Hematopoietic multipotent progenitor cell treated with erythropoietin and hydrocortisone succinate and interleukin-3 and kit ligand, for 4 days (in vitro differentiated cells): ENCODE data around the gene SLC24A3.
A peak's percentile ranks its signal among the peaks of the same experiment; 100 is the strongest.

Experiments used
- DNase-seq: peaks from one replicate; pipeline ENCODE4 v3.0.0-alpha.2; 2015

Gene SLC24A3

GRCh38 chr20:19212469-19212815 is at the start of gene SLC24A3:
Gene SLC24A3, plus strand, starts transcription at chr20:19212642.
- DNase-seq, result peak; percentile 80

DNA sequence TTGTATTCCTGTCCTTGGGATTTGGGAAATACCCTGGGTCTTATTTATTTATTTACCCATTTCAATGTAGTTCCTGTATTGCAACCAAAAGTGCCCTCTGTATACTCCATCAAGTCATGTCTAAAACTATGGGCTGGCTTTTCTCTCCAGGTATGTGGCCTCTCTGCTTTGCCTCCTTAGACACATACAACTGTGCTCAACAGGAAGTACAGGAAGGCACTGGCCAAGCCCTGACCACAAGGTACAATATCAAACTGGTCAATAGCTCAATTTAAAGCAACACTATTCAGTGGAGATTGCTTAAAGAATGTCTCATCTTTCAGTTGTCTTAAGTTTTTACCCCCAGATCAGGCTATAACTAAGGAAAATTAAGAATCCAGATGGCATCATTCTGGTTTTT is 42.3 kb upstream of the SLC24A3 start:
- no peak for DNase-seq

DNA sequence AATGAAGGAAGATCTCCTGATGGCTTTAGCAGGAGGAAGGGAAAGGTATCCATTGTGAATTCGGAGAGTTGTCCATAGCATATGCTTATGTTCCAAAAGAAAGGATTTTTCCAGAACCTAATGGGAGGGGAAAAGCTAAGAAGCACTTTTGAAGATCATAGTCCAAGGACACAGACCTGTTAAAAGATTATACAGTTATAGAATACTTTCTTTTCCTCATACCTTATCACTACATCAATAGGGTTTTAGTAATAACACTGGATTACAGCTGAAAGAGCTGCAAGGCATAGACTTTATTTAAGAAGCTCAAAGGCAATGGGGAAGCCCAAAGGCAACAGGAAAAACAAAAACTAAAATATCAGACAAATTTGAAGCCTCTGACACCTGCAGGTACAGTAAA is 39.8 kb upstream of the SLC24A3 start:
- no peak for DNase-seq

DNA sequence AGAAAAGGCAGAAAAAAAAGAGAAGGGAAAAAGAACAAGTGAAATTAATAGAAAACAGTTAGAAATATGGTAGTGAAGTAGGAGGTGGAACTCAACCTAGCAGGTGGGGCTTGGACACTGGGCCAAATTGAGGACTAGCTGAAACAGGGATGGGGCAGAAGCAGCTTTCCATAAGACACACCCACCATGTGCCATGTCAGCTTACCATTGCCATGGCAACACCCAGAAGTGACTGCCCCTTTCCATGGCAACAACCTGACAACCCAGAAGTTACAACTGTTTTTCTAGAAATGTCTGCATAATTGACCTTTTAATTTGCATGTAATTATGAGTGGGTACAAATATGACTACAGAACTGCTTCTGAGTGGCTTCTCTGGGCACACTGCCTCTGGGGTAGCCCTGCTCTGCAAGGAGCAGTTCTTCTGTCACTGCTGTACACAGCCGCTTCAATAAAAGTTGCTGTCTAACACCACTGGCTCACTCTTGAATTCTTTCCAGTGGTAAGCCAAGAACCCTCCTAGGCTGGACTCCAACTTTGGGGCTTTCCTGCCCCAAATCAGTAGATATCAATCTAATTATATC is 35.9 kb upstream of the SLC24A3 start:
- no peak for DNase-seq

GRCh38 chr20:19181552-19181951 is 30.9 kb upstream of the SLC24A3 start:
- no peak for DNase-seq

DNA sequence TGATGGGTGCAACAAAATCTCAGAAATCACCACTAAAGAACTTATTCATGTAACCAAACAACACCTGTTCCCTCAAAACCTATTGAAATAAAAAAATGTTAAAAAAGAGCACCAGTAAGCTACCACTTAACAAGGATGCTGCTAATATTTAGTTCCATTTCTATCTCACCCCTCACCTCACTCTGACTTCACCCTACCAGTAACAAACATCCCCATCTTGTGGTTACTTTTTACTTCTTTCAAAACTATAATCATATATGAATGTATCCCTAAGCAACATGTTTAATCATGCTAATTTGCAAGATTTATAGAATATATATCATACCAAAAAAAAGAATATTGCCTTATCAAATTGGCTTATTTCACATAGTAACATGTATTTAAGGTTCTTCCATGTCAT is 27.4 kb upstream of the SLC24A3 start:
- DNase-seq, result peak; percentile 10

GRCh38 chr20:19193349-19193748 is 19.1 kb upstream of the SLC24A3 start:
- DNase-seq, result no peak

DNA sequence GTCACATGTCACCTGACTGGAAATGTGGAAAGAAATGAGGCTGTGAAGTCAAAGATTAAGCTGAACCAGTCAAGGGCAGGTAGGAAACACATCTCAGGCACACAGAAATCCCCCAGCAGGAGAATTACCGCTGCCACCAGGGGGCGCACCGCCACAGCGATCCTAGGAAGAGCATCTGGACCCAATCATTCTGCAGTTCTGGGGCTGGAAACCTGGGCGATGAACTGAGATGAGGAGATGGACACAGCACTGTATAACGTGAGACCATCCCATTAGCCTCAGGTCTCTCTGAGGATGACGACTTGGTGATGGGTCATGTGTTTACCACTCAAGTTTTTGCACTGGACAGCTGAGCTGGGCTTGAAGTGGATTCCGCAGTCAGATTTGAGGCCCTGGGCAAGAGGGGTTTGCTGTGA is 6.5 kb upstream of the SLC24A3 start:
- peak; percentile 83 for DNase-seq

DNA sequence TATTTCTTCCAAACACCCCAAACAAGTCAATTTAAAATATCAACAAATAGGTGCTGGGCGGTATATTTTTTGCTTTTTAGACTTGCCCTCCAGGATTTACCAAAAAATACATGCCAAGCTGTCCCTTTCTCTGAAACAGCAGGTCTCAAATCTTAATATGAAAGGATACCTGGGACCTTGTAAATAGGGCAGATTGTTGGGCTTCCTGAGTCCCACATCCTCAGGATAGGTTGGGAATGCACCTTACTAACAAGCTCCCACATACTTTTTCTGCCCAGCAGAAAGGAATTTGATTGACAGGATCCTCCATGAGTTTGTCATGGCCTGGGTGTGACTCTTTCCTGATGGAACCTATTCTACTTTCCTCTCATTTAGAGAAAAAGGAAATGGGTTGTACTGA is 4.9 kb upstream of the SLC24A3 start:
- DNase-seq, result no peak

DNA sequence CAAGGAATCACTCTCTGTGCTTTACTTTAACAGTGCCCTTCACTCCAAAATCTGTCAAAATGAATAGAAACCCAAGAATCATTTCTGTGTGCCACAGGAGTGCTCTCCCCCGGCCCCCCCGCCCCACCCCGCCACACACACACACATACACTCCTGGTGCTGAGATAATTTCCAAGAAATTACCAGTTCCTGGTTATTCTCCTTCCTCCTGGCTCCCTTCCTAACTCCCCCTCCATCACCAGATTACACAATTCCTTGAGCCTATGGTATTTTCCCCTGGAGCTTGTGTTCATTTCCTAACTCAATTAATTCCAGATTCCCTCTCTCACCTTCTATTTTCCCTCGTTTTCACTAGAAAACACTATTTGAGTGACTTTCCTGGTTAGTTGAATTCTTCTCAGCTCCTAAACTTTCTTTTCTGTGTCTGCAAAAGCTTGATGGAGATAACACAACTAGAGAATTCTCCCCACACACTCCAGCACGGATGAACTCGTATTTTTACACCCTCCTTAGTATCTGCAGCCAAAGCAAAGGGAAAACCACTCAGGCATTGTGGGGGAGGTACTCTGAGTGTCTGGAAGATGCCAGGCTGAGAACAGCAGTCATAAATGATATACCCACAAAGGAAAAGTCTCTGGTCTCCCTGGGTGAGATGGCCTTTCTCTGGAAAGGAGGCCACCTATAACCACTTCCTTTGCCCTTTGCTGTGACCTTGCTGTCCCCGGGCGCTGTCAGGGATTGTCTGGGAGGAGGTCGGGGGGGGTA is 1.9 kb upstream of the SLC24A3 start:
- no peak for DNase-seq

GRCh38 chr20:19211252-19211651 is 1.2 kb upstream of the SLC24A3 start:
- DNase-seq, result no peak

GRCh38 chr20:19211661-19212468 is 577 bp upstream of the SLC24A3 start:
- peak; percentile 72 for DNase-seq

- peak; percentile 94 for DNase-seq
These were observed 520 bp downstream of the SLC24A3 start for GRCh38 chr20:19212821-19213502.

DNA sequence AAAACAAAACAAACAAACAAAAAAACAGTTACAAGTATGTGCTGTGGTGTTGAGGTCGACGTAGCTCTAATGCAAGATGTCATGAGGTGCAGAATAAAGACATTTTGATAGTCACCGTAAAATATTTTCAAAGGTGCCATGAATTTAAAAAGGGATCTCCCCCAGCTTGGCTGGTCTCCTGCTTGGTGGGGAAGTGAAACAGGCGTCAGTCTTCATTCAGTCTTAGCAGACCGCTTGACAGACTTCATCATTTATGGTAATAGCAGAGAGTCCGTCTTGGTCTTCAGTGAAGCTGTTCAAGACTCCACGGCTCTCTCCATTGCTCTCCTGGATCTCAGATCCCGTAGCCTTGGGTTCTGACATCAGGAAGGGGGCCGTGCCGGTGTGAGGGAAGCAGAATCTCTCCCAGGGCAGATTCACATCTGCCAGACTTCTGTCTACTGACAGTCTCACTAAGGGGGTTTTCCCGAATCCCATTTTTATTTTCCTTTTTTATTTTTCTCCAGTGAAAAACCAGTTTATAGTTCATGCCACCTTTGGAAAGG is 1.6 kb downstream of the SLC24A3 start:
- DNase-seq, result peak; percentile 38

DNA sequence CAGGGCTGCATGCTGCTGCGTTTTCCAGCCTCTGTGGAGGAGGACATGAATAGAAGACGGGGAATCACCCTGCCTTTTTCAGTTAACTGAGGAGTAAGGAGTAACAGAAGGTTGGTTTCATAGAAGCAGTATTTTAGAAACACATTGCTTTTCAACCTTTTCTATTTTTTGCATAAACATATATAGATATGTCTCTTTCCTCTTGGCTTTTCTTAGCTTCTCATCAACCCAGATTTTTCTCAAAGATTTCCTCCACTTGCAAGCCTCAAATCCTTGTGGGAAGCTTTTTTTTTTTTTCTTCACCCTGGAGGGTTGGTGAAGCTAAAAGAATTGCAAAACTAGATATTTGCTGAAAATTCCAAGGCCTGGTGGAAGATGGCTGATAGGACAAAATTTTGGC is 6.0 kb downstream of the SLC24A3 start:
- DNase-seq, result no peak

DNA sequence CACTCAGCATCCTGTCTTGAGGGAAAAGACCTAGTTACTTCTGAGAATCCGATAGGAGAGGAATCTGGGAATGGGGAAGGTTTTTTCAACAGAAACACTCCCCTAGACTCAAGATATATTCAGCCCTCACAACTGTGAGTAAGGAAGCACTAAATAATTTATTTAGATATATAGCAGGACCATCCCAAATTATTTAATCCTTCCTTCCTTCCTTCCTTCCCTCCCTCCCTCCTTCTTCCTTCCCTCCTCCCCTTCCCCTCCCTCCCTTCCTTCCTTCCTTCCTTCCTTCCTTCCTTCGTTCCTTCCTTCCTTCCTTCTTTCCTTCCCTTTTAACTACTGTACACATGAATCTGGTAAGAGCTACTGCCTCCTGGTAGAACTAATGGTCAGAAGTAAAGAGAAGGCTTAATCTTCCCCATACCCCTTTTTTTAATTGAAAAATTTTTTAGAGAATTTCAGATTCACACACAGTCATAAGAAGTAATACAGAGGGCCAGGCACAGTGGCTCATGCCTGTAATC is 10.1 kb downstream of the SLC24A3 start:
- DNase-seq, result no peak

GRCh38 chr20:19223640-19224039 is 11.2 kb downstream of the SLC24A3 start:
- DNase-seq, result no peak

DNA sequence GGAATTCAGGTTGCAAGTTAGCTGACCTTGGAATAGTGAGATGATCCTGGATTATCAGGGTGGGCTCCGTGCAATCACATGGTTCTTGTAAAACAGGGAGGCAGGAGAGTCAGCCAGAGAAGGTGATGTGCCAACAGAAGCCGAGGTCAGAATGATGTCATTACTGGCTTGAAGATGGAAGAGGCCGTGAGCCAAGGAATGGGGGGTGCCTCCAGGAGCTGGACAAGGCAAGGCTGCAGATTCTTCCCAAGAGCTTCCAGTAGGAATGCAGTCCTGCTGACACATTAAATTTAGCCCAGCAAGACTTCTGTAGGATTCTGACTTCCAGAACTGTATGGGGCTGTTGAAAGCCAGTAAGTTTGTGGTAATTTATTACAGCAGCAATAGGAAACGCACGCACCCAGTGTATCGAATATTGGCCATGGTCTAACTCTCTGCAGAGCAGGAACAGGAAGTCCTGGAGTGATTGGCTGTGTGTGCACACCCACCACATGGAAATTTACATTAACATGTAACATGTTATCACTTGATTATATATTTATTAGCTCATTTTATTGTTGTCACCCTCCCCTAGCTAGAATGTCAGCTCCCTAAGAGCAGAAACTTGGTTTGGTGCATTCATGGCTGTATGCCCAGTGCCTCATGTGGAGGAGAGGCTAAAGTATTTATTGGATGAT is 19.1 kb downstream of the SLC24A3 start:
- peak; percentile 24 for DNase-seq

GRCh38 chr20:19232997-19233794 is 20.8 kb downstream of the SLC24A3 start:
- peak; percentile 83 for DNase-seq

GRCh38 chr20:19236371-19237055 is 24.1 kb downstream of the SLC24A3 start:
- DNase-seq, result no peak

GRCh38 chr20:19241440-19241839 is 29.0 kb downstream of the SLC24A3 start:
- peak; percentile 80 for DNase-seq
